ENCODE results near the gene MRPS26. TPM values are rescaled to one million over a fixed set of nuclear protein-coding genes. Genes with fewer than 3 reads are reported as not detected.

MRPS26 gene
- total and polyA plus RNA-seq, 2 experiments from 2014 or later, result 133 to 159 TPM

- no peak overlapping the region for H3K27ac ChIP-seq
- no peak for DNase-seq (ENCODE audit: low read depth in 1 of 2, low spot score in 1 of 2)
- H3K9me3 ChIP-seq (ENCODE audit: low read depth), result no peaks in the 10 kb centered on the region
- H3K4me1 ChIP-seq (ENCODE audit: low read depth), result peaks cover 5% of the 10 kb centered on the region
- TF ChIP-seq CTCF (IDR thresholded peaks at IDR 0.05; ENCODE audit: low read depth, low read length), result no peak
- no peaks in the 10 kb centered on the region for H3K36me3 ChIP-seq
- no peak overlapping the region for H3K4me3 ChIP-seq
- peaks cover 25% of the 10 kb centered on the region for H3K27me3 ChIP-seq
These were observed 49.2 kb downstream of the MRPS26 start for GRCh38 chr20:3094848-3095629.

Other genes with a start within 250 kb of the MRPS26 start
- gene CPXM1, start 245.4 kb upstream of the MRPS26 start, total RNA-seq, result 72.1 and 129 TPM in 2 replicates
- 98.5 and 181 TPM in 2 replicates for gene CPXM1, start 245.4 kb upstream of the MRPS26 start, polyA plus RNA-seq
- not detected in 2 replicates for gene C20orf141, start 231.1 kb upstream of the MRPS26 start, total RNA-seq
- not detected in 2 replicates for gene C20orf141, start 231.1 kb upstream of the MRPS26 start, polyA plus RNA-seq
- not detected in 2 replicates for gene TMEM239, start 229.7 kb upstream of the MRPS26 start, total RNA-seq
- gene TMEM239, start 229.7 kb upstream of the MRPS26 start, polyA plus RNA-seq, result 0.04 TPM in 1 of 2 replicates, not detected in the other
- gene PCED1A, start 205.4 kb upstream of the MRPS26 start, total RNA-seq, result 69.2 and 78.0 TPM in 2 replicates
- gene PCED1A, start 205.4 kb upstream of the MRPS26 start, polyA plus RNA-seq, result 45.5 and 50.6 TPM in 2 replicates
- gene VPS16, start 205.3 kb upstream of the MRPS26 start, total RNA-seq, result 49.1 and 51.5 TPM in 2 replicates
- gene VPS16, start 205.3 kb upstream of the MRPS26 start, polyA plus RNA-seq, result 44.5 and 60.4 TPM in 2 replicates
- 44.0 and 45.1 TPM in 2 replicates for gene PTPRA, start 172.6 kb upstream of the MRPS26 start, total RNA-seq
- gene PTPRA, start 172.6 kb upstream of the MRPS26 start, polyA plus RNA-seq, result 55.6 and 69.4 TPM in 2 replicates
- gene GNRH2, start 2.4 kb upstream of the MRPS26 start, total RNA-seq, result 5.3 TPM in 1 of 2 replicates, not detected in the other
- 0.24 TPM in 1 of 2 replicates, not detected in the other for gene GNRH2, start 2.4 kb upstream of the MRPS26 start, polyA plus RNA-seq
- not detected in 2 replicates for gene OXT, start 25.6 kb downstream of the MRPS26 start, total RNA-seq
- not detected in 2 replicates for gene OXT, start 25.6 kb downstream of the MRPS26 start, polyA plus RNA-seq
- not detected in 2 replicates for gene AVP, start 38.7 kb downstream of the MRPS26 start, total RNA-seq
- not detected in 2 replicates for gene AVP, start 38.7 kb downstream of the MRPS26 start, polyA plus RNA-seq
- 9.5 and 14.6 TPM in 2 replicates for gene FASTKD5, start 113.8 kb downstream of the MRPS26 start, total RNA-seq
- gene FASTKD5, start 113.8 kb downstream of the MRPS26 start, polyA plus RNA-seq, result 12.3 and 21.4 TPM in 2 replicates
- 7.7 and 11.0 TPM in 2 replicates for gene UBOX5, start 113.8 kb downstream of the MRPS26 start, total RNA-seq
- gene UBOX5, start 113.8 kb downstream of the MRPS26 start, polyA plus RNA-seq, result 8.0 and 12.1 TPM in 2 replicates
- 20.5 and 30.9 TPM in 2 replicates for gene LZTS3, start 127.5 kb downstream of the MRPS26 start, total RNA-seq
- 14.5 and 15.7 TPM in 2 replicates for gene LZTS3, start 127.5 kb downstream of the MRPS26 start, polyA plus RNA-seq
- 57.6 and 107 TPM in 2 replicates for gene DDRGK1, start 158.6 kb downstream of the MRPS26 start, total RNA-seq
- gene DDRGK1, start 158.6 kb downstream of the MRPS26 start, polyA plus RNA-seq, result 48.1 and 81.6 TPM in 2 replicates
- 33.8 and 56.5 TPM in 2 replicates for gene ITPA, start 163.4 kb downstream of the MRPS26 start, total RNA-seq
- 54.5 and 74.1 TPM in 2 replicates for gene ITPA, start 163.4 kb downstream of the MRPS26 start, polyA plus RNA-seq
- gene SLC4A11, start 193.1 kb downstream of the MRPS26 start, total RNA-seq, result 0.11 and 0.12 TPM in 2 replicates
- 0.54 TPM in 1 of 2 replicates, not detected in the other for gene SLC4A11, start 193.1 kb downstream of the MRPS26 start, polyA plus RNA-seq

All from cardiac muscle cell (in vitro differentiated cells and primary cell).